Lower leg skin (tissue), 3 donors: Measurements from ENCODE around the gene TCF7L1.

ENCODE experiments used
- POLR2A ChIP-seq, 2 donors: fragments of 450-650 bp; IDR thresholded peaks; one replicate each; pipeline ENCODE4 v1.6.1; 2016 to 2017; ENCODE audit warnings: antibody characterized with exemption in 2 of 2, mild to moderate bottlenecking in 1 of 2, moderate library complexity in 1 of 2
- TF ChIP-seq, protein P1 (sequence below), 3 donors: fragments of 450-650 bp; IDR thresholded peaks; one replicate each; pipeline ENCODE4 v1.5.1; 2016; ENCODE audit warnings: antibody characterized with exemption in 3 of 3, mild to moderate bottlenecking in 3 of 3, moderate library complexity in 2 of 3

DNA sequence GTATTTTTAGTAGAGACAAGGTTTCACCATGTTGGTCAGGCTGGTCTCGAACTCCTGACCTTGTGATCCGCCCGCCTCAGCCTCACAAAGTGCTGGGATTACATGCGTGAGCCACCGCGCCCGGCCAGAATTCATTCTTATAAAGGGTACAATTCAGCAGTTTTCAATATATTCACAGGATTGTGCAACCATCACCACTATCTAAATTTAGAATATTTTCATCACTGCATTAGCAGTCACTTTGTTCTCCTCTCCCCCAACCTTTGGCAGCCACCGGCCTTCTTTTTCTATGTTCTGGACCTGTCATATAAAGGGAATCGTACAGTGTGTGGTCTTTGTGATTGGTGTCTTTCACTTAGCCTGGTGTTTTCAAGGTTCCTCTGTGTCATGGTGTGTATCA, 40.7 kb downstream of the TCF7L1 start:
- TF ChIP-seq, protein P1, sequence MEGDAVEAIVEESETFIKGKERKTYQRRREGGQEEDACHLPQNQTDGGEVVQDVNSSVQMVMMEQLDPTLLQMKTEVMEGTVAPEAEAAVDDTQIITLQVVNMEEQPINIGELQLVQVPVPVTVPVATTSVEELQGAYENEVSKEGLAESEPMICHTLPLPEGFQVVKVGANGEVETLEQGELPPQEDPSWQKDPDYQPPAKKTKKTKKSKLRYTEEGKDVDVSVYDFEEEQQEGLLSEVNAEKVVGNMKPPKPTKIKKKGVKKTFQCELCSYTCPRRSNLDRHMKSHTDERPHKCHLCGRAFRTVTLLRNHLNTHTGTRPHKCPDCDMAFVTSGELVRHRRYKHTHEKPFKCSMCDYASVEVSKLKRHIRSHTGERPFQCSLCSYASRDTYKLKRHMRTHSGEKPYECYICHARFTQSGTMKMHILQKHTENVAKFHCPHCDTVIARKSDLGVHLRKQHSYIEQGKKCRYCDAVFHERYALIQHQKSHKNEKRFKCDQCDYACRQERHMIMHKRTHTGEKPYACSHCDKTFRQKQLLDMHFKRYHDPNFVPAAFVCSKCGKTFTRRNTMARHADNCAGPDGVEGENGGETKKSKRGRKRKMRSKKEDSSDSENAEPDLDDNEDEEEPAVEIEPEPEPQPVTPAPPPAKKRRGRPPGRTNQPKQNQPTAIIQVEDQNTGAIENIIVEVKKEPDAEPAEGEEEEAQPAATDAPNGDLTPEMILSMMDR (IDR thresholded peaks at IDR 0.05): no peak
- TF ChIP-seq POLR2A (IDR thresholded peaks at IDR 0.05): no peak
